Endothelial cell of umbilical vein (primary cell): ENCODE measurements around the gene LZTS2. TPM values are rescaled to one million over a fixed set of nuclear protein-coding genes. Genes with fewer than 3 reads are reported as not detected.
A peak's percentile ranks its signal among the peaks of the same experiment; 100 is the strongest.

Experiments used
- BruUV-seq: library from RNA; stranded (reverse); fragments of 400-500 nt; replicated peaks from 2 replicates; lab custom pipeline; 2021; lab: Mats Ljungman, UMichigan
- CTCF ChIA-PET: fragments of 300-600, 350-600 bp; sonication (Branson Sonifier 250); formaldehyde crosslinking; loops from one replicate; lab custom pipeline; 2021; ENCODE audit warnings: antibody characterized with exemption, inconsistent platforms; lab: Charles Lee
- POLR2A ChIA-PET: fragments of 300-600, 350-600 bp; sonication (Branson Sonifier 250); formaldehyde crosslinking; loops from one replicate; lab custom pipeline; 2021; ENCODE audit warnings: antibody characterized with exemption, inconsistent platforms; lab: Charles Lee
- DNase-seq: peaks from one replicate; pipeline ENCODE4 v3.0.0-alpha.2; 2011; ENCODE audit warnings: low read depth, low spot score
- FAIRE-seq: peaks from 2 replicates; lab custom pipeline; 2011; peaks lifted over from hg19 to GRCh38; lab: Jason Lieb, UNC
- H2AFZ ChIP-seq: 2 replicates; pipeline ENCODE4 v1.6.0; 2012; ENCODE audit warnings: low read depth, low read length, control low read depth, inconsistent platforms
- H3K27ac ChIP-seq: 2 replicates; pipeline ENCODE4 v1.5.1; 2011; ENCODE audit warnings: low read depth, mild to moderate bottlenecking, control low read depth, low read length, moderate library complexity; ENCODE audit not compliant: insufficient read depth
- H3K27me3 ChIP-seq, 2 experiments: 2 replicates each; pipeline versions ENCODE4 v1.6.0 to v1.6.1; 2011; ENCODE audit warnings: low read length in 2 of 2, mixed read lengths in 1 of 2; ENCODE audit not compliant: control insufficient read depth in 2 of 2, insufficient read depth in 2 of 2
- H3K36me3 ChIP-seq, 2 experiments: 2 replicates in 1 of 2; 3 replicates in 1 of 2; pipeline ENCODE4 v1.5.1; 2011; ENCODE audit warnings: low read length in 2 of 2, mild to moderate bottlenecking in 1 of 2, moderate library complexity in 1 of 2; ENCODE audit not compliant: control insufficient read depth in 2 of 2, insufficient read depth in 2 of 2; ENCODE audit errors: extremely low read depth in 1 of 2
- H3K4me1 ChIP-seq: 3 replicates; pipeline ENCODE4 v1.5.1; 2011; ENCODE audit warnings: mild to moderate bottlenecking, low read length; ENCODE audit not compliant: control insufficient read depth, insufficient read depth; ENCODE audit errors: extremely low read depth
- H3K4me2 ChIP-seq: 2 replicates; pipeline ENCODE4 v1.6.1; 2011; ENCODE audit warnings: low read length, control low read depth, mixed read lengths; ENCODE audit not compliant: insufficient read depth
- H3K4me3 ChIP-seq, 3 experiments: fragments of 200-600 bp in 1 of 3; sonication (generic), shearing (Covaris generic) in 1 of 3; replicated peaks in 1 of 3; 2 replicates each; pipeline ENCODE4 v1.5.1; 2011 to 2016; ENCODE audit warnings: control low read depth in 3 of 3, low read length in 3 of 3, mild to moderate bottlenecking in 2 of 3, inconsistent platforms in 1 of 3, low read depth in 1 of 3, moderate library complexity in 1 of 3; ENCODE audit not compliant: insufficient read depth in 1 of 3
- H3K79me2 ChIP-seq: 2 replicates; pipeline ENCODE4 v1.6.0; 2012; ENCODE audit warnings: low read length, inconsistent platforms; ENCODE audit not compliant: control insufficient read depth, insufficient read depth
- H3K9ac ChIP-seq: replicated peaks from 2 replicates; pipeline ENCODE3; 2011; ENCODE audit warnings: low read length, control low read depth; ENCODE audit not compliant: insufficient read depth; ENCODE audit errors: extremely low read depth
- H3K9me1 ChIP-seq: replicated peaks from 3 replicates; pipeline ENCODE4 v1.6.0; 2011; ENCODE audit warnings: mild to moderate bottlenecking, low read length; ENCODE audit not compliant: control insufficient read depth, insufficient read depth; ENCODE audit errors: extremely low read depth
- H3K9me3 ChIP-seq: replicated peaks from 2 replicates; pipeline ENCODE4 v1.5.1; 2012; ENCODE audit warnings: low read length, inconsistent platforms; ENCODE audit not compliant: control insufficient read depth, insufficient read depth
- H4K20me1 ChIP-seq: replicated peaks from 2 replicates; pipeline ENCODE3; 2011; ENCODE audit warnings: mild to moderate bottlenecking, low read length; ENCODE audit not compliant: control insufficient read depth, insufficient read depth; ENCODE audit errors: extremely low read depth
- CTCF ChIP-seq, 2 donors: IDR thresholded peaks; 1 replicate in 1 of 2; 2 replicates in 1 of 2; pipeline ENCODE4 v1.5.1; 2011; ENCODE audit warnings: low read length in 2 of 2, mild to moderate bottlenecking in 2 of 2, moderate library complexity in 2 of 2, control low read depth in 1 of 2, inconsistent platforms in 1 of 2, low read depth in 1 of 2; ENCODE audit not compliant: insufficient read depth in 1 of 2; ENCODE audit errors: extremely low read depth in 1 of 2
- GATA2 ChIP-seq: IDR thresholded peaks from 2 replicates; pipeline ENCODE4 v1.7.0; 2011; ENCODE audit warnings: low read depth, mild to moderate bottlenecking, moderate library complexity, mixed read lengths, low read length; ENCODE audit not compliant: insufficient read length, insufficient read depth
- JUN ChIP-seq: IDR thresholded peaks from 2 replicates; pipeline ENCODE4 v1.6.1; 2011; ENCODE audit warnings: borderline replicate concordance, low read depth; ENCODE audit not compliant: insufficient read length, insufficient read depth
- POLR2AphosphoS5 ChIP-seq: IDR thresholded peaks from 2 replicates; pipeline ENCODE4 v1.6.1; 2012; ENCODE audit warnings: low read depth, mild to moderate bottlenecking, control low read depth, low read length, moderate library complexity; ENCODE audit not compliant: insufficient read depth
- dilution Hi-C: fragments of 300-500 bp; cut with MboI; formaldehyde crosslinking; loops from one replicate; pipeline ENCODE4 v1.15.0; 2019; ENCODE audit warnings: low sequenced_read_pairs; ENCODE audit not compliant: extremely low pct_ligation_motif_present
- intact Hi-C: fragments of 100-400 bp; cut with micrococcal nuclease; formaldehyde crosslinking; loops from one replicate; pipeline ENCODE4 v1.10.0; 2022
- polyA plus RNA-seq, 4 experiments: library from polyadenylated mRNA; depleted of rRNA in 3 of 4; stranded (reverse) in 3 of 4; unstranded in 1 of 4; fragments of >200 nt; gene quantifications; 2 replicates each; pipeline versions ENCODE4 v1.2.1 to v1.2.3, GENCODE V29; 2011 to 2012; ENCODE audit warnings: missing spikeins in 1 of 4
- total RNA-seq: library from RNA; stranded (reverse); gene quantifications from 2 replicates; pipeline ENCODE4 v1.2.3, GENCODE V29; 2021

LZTS2 gene
- total and polyA plus RNA-seq, 2 donors (not counting 3 experiments of a cell fraction or from before 2014, with no cell fraction given) = 70.8 to 79.5 TPM

DNA sequence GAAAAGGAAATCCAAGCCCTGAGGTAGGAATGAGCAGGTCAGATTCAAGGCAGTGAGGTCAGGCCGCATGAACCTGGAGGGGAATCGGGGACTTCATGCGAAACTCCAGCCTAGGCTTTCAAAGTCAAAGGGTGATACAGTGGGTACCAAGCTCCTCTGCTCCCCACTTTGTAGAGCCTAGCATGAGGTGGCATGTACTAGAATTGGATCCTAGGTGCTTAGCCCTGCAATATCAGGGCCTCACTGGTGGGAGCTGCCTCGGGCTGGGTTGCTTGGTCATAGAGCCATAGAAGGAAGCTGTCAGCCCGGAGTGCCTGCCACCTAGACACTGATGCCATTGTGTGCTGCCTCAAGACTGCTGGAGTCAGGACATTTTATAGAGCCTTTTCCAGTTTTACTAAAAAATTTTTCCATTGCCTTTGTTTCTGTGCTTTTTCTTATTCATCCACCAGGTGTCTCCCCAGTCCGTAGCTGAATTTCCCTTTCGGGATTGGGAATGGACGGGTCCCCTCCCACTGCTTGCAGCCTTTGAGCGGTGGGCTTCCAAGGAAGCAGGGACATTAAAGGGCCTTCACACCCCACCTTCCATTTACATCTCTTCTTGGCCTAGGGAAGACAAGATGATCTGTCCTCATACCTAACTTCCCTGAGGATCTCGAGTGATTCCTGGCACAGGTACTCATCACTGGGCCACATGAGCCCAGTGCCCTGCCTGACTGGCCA, 5.5 kb upstream of the LZTS2 start:
- ChIA-PET CTCF (interaction anchor here (1.0 to 12.6 kb wide), 4 partner anchors 14 to 72 kb away, joined by 6 to 254 read pairs (median 50); no protein-coding TSS in a partner anchor), POLR2A (no interaction called here)
- Histone ChIP-seq H4K20me1 (no peaks in the 10 kb centered on the region), H2AFZ (no peak overlapping the region), H3K36me3 (peaks cover 3 to 14% of the 10 kb centered on the region in 2 experiments), H3K27ac (no peak overlapping the region), H3K4me3 (no peak overlapping the region), H3K79me2 (peaks cover 12% of the 10 kb centered on the region), H3K4me1 (peaks cover 18% of the 10 kb centered on the region), H3K9ac (no peak overlapping the region), H3K27me3 (no peaks in the 10 kb centered on the region), H3K9me1 (no peaks in the 10 kb centered on the region), H3K4me2 (no peak overlapping the region), H3K9me3 (no peaks in the 10 kb centered on the region)
- BruUV-seq = TSS peak; percentile 7
- DNase-seq (peak; percentile 51), FAIRE-seq (peak; percentile 84)
- dilution Hi-C loops = no loop called here
- TF ChIP-seq CTCF (IDR thresholded peaks at IDR 0.05; ENCODE audit: extremely low read depth in 1 of 2, insufficient read depth in 1 of 2, low read depth in 1 of 2, low read length in 2 of 2) = peak; percentile 60 to 63
- TF ChIP-seq POLR2AphosphoS5 = no peak
- TF ChIP-seq JUN = no peak
- TF ChIP-seq GATA2 = no peak
- intact Hi-C loops = loop anchor here (1.0 kb wide), 1 partner anchor 19 kb away; no protein-coding TSS in a partner anchor
